ENCODE measurements around the gene OTUD7B.

- TF ChIP-seq, protein P1, sequence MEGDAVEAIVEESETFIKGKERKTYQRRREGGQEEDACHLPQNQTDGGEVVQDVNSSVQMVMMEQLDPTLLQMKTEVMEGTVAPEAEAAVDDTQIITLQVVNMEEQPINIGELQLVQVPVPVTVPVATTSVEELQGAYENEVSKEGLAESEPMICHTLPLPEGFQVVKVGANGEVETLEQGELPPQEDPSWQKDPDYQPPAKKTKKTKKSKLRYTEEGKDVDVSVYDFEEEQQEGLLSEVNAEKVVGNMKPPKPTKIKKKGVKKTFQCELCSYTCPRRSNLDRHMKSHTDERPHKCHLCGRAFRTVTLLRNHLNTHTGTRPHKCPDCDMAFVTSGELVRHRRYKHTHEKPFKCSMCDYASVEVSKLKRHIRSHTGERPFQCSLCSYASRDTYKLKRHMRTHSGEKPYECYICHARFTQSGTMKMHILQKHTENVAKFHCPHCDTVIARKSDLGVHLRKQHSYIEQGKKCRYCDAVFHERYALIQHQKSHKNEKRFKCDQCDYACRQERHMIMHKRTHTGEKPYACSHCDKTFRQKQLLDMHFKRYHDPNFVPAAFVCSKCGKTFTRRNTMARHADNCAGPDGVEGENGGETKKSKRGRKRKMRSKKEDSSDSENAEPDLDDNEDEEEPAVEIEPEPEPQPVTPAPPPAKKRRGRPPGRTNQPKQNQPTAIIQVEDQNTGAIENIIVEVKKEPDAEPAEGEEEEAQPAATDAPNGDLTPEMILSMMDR (IDR thresholded peaks at IDR 0.05): no peak
- TF ChIP-seq POLR2A (IDR thresholded peaks at IDR 0.05): no peak
Observed at GRCh38 chr1:150028322-150028721, 17.8 kb upstream of the OTUD7B start.
